Gastrocnemius medialis (tissue), 4 donors: Measurements from ENCODE around the gene LINC00632.

Experiments
- POLR2A ChIP-seq, 2 donors: fragments of 450-650 bp; IDR thresholded peaks; one replicate each; pipeline ENCODE4 v1.6.1; 2017; ENCODE audit warnings: antibody characterized with exemption in 2 of 2, mild to moderate bottlenecking in 2 of 2, moderate library complexity in 2 of 2
- TF ChIP-seq, protein P1 (sequence below), 5 experiments: fragments of 450-650 bp in 3 of 5; fragments of 200-600 bp in 2 of 5; sonication (generic) in 2 of 5; IDR thresholded peaks in 4 of 5; conservative IDR thresholded peaks in 1 of 5; 1 replicate in 4 of 5; 2 replicates in 1 of 5; pipeline ENCODE4 v1.5.1; 2016 to 2019; ENCODE audit warnings: antibody characterized with exemption in 5 of 5, mild to moderate bottlenecking in 3 of 5, moderate library complexity in 3 of 5

DNA sequence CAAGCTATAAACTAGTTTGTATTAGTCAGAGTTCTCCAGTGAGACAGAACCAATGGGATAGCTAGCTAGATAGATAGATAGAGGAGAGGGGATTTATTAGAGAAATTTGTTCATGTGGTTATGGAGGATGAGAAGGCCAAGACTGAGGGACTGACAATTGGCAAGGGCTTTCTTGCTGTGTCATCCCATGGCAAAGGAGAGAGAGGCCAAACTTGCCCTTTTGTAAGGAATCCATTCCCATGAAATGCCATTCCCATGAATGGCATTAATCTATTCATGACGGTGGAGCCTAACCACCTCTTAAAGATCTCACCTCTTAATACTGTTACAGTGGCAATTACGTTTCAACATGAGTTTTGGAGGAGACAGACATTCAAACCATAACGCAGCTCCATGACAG lies 58.1 kb downstream of the LINC00632 start:
- TF ChIP-seq, protein P1, sequence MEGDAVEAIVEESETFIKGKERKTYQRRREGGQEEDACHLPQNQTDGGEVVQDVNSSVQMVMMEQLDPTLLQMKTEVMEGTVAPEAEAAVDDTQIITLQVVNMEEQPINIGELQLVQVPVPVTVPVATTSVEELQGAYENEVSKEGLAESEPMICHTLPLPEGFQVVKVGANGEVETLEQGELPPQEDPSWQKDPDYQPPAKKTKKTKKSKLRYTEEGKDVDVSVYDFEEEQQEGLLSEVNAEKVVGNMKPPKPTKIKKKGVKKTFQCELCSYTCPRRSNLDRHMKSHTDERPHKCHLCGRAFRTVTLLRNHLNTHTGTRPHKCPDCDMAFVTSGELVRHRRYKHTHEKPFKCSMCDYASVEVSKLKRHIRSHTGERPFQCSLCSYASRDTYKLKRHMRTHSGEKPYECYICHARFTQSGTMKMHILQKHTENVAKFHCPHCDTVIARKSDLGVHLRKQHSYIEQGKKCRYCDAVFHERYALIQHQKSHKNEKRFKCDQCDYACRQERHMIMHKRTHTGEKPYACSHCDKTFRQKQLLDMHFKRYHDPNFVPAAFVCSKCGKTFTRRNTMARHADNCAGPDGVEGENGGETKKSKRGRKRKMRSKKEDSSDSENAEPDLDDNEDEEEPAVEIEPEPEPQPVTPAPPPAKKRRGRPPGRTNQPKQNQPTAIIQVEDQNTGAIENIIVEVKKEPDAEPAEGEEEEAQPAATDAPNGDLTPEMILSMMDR (IDR thresholded peaks at IDR 0.05 in 4 of 5, conservative IDR thresholded peaks at IDR 0.05 in 1 of 5): no peak
- TF ChIP-seq POLR2A (IDR thresholded peaks at IDR 0.05): no peak
